GM15510 (cell line): ENCODE results near the gene OSBPL10.

ENCODE experiments used
- POLR2A ChIP-seq: IDR thresholded peaks from 3 replicates; pipeline ENCODE4 v1.6.1; 2011; ENCODE audit warnings: borderline replicate concordance; ENCODE audit not compliant: insufficient read length; ENCODE audit errors: extremely low read depth

OSBPL10 gene

GRCh38 chr3:31896026-31896425, 85.0 kb downstream of the OSBPL10 start:
- TF ChIP-seq POLR2A: no peak

GRCh38 chr3:31895471-31895870, 85.6 kb downstream of the OSBPL10 start:
- TF ChIP-seq POLR2A: no peak

- no peak for TF ChIP-seq POLR2A
Observed at GRCh38 chr3:31892916-31893573, 88.0 kb downstream of the OSBPL10 start.

- no peak for TF ChIP-seq POLR2A
Observed at GRCh38 chr3:31892500-31892899, 88.6 kb downstream of the OSBPL10 start.

GRCh38 chr3:31891876-31892455, 89.1 kb downstream of the OSBPL10 start:
- no peak for TF ChIP-seq POLR2A

- no peak for TF ChIP-seq POLR2A
Observed at GRCh38 chr3:31890742-31891469, 90.2 kb downstream of the OSBPL10 start.

GRCh38 chr3:31890007-31890406, 91.1 kb downstream of the OSBPL10 start:
- no peak for TF ChIP-seq POLR2A

GRCh38 chr3:31885235-31885634, 95.8 kb downstream of the OSBPL10 start:
- no peak for TF ChIP-seq POLR2A

GRCh38 chr3:31884251-31884650, 96.8 kb downstream of the OSBPL10 start:
- TF ChIP-seq POLR2A: no peak

- TF ChIP-seq POLR2A: no peak
Observed at GRCh38 chr3:31882895-31883294, 98.2 kb downstream of the OSBPL10 start.

GRCh38 chr3:31882431-31882830, 98.6 kb downstream of the OSBPL10 start:
- no peak for TF ChIP-seq POLR2A

- no peak for TF ChIP-seq POLR2A
Observed at GRCh38 chr3:31880482-31881078, 100.5 kb downstream of the OSBPL10 start.

GRCh38 chr3:31880020-31880419, 101.0 kb downstream of the OSBPL10 start:
- no peak for TF ChIP-seq POLR2A

GRCh38 chr3:31879365-31879764, 101.7 kb downstream of the OSBPL10 start:
- no peak for TF ChIP-seq POLR2A

- TF ChIP-seq POLR2A: no peak
Observed at GRCh38 chr3:31878231-31878838, 102.7 kb downstream of the OSBPL10 start.
